ENCODE results near the gene GUCD1.
"Not testable (repeated sequence)": the region's sequence is repeated elsewhere in the genome, so short reads cannot be mapped to it uniquely, and the experiment has no call there.

The GUCD1 gene

DNA sequence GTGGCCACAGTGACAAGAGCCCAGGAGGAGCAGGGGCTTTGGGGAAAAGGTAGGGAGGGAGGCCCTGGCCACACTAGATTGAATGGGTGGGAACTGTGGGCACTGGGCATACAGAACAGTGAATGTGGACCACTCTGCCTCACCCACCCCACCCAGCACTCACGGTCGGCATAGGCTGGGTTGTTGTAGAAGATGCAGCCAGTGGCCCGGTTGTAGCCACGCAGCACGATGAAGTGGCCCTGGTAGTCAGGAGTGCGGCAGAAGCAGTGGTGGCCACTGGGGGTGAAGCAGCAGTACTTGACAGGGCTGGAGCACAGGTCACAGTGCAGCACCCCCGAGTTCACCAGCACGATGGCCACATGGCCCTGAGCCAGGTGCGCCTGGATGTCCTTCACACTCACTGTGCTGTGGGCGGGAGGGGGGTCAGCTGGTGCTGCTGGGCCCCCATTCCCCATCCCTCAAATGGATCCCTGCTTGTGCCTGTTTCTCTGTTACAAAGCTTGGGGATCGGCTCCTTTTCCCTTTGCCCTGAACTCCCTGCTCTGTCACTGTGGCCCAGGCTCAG, 11.2 kb downstream of the GUCD1 start:
- no peak for DNase-seq
- intact Hi-C loops (cut with DNase I): loop anchor here (10.0 kb wide), 1 partner anchor 51 kb away; the partner anchor contains the start of gene LRRC75B

DNA sequence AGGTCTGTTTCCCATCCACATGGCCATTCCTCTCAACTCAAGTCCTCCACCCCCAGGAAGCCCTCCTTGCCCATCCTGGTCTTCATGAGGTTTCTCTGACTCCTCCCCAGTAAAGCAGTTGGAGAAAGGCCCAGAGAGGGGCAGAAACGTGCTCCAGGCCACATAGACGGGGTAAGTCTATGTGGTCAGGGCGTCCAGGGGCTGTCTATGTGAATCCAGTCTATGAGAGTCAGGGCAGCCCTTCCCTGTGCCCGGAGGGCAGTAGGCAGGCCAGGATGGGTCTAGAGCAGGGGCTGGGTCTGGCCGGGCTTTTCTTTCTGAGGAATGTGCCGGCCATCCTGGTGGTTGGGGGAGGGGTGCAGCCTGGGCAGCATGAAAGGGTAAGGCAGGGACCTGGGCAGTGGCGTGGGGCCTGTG, 11.7 kb downstream of the GUCD1 start:
- DNase-seq: no peak
- intact Hi-C loops (cut with DNase I): loop anchor here (10.0 kb wide), 1 partner anchor 52 kb away; the partner anchor contains the start of gene LRRC75B

- intact Hi-C loops (cut with DNase I): loop anchor here (10.0 kb wide), 1 partner anchor 52 kb away; the partner anchor contains the start of gene LRRC75B
- DNase-seq: peak in 29 of 42 donors; percentile 16 to 75 (median 42)
Observed at GRCh38 chr22:24542641-24543040, 12.3 kb downstream of the GUCD1 start.

DNA sequence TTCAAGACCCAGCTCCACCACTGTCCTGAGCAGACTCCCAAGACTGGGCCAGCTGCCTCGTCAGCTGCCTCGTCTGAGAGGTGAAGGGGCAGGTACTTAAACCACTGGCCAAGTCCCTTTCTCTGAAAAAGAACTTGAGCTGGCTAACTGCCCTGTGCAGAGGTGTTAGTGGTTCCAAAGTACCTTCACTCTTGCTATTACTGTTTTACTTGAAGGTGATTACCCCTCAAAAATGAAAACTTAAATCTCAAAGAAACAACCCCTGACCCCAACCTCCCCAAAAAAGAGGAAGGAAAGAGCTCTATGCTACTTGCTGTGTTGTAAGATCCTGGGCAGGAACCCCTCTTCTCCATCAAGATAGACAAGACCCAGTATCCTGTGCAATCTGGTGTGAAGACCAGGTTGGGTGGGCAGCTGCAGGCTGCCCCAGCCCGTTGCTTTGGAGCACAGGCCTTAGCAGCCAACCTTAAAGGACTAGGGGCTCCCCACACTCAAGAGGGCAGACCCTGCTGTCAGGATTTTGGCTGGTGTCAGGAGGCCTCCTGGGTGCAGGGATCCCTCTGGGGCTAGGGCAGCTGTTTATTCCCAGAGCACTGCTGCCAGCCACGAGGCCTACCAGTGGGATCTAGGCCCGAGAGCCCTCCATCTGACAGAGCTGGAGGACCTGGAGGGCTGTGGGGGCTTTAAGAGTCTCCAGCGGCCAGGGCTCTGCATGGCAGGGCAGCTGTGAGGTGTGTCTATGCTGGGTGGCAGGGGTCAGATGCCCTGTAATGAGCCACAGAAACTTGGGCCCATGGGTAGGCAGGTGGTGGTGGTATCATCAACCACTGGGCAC, 13.0 kb downstream of the GUCD1 start:
- intact Hi-C loops (cut with DNase I): loop anchor here (10.0 kb wide), 1 partner anchor 53 kb away; the partner anchor contains the start of gene LRRC75B
- DNase-seq: no peak

GRCh38 chr22:24540470-24540869, 14.5 kb downstream of the GUCD1 start:
- intact Hi-C loops (cut with DNase I): loop anchor here (10.0 kb wide), 1 partner anchor 54 kb away; the partner anchor contains the start of gene LRRC75B
- no peak for DNase-seq

DNA sequence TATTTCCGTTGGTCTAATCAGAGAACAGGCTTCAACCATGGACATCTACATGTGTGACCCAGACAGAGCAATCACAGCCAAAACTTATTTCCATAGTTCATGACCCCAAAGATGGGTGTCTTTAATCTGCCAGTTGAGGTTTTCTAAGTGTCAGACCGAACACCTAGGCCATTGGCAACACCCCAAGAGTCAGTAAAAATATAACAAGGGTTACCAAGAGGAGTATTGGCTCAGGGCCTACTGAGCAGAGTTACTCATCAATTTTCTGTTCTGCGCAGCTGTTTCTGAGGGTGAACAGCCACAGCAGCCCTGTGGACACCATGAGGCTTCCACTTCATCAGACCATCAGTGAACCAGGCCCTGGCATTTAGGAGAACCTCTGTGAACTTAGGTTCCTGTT, 18.8 kb downstream of the GUCD1 start:
- no peak for DNase-seq
- intact Hi-C loops (cut with DNase I): no loop called here

- DNase-seq: no peak
- intact Hi-C loops (cut with DNase I): no loop called here
Observed at GRCh38 chr22:24535348-24535747, 19.6 kb downstream of the GUCD1 start.

DNA sequence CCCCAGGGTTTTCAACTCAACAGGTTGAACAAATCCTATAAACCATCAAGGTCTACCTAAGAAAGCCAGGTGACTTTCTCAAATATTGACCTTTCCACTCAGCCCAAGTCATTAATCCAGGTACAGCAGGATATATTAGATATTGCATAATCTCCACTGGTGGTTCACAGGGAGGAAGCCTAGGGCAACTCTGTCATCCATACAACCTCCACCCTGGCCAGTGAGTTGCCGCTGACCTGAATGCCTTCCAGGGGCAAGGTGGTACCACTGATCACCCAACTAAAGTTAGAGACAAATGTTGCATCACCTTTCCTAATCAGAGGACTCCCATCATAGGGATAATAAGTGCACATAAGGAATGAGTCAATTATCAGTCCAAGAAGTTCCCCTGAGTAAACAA, 22.9 kb downstream of the GUCD1 start:
- DNase-seq: no peak
- intact Hi-C loops (cut with DNase I): no loop called here

DNA sequence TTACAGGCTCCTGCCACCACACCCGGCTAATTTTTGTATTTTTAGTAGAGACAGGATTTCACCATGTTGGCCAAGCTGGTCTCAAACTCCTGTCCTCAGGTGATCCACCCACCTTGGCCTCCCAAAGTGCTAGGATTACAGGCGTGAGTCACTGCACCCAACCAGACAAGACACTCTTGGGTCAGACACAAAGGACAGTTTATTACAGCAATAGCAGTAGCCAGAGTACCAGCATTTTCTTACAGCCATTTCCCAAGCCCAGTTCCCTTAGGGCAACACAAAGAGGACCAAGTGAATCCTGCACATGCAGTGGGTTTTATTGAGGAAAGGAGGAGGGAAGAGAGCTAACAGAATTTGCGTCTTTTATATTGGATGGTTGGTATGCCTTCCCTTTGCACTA, 24.0 kb downstream of the GUCD1 start:
- intact Hi-C loops (cut with DNase I); DNase-seq: not testable (repeated sequence)

DNA sequence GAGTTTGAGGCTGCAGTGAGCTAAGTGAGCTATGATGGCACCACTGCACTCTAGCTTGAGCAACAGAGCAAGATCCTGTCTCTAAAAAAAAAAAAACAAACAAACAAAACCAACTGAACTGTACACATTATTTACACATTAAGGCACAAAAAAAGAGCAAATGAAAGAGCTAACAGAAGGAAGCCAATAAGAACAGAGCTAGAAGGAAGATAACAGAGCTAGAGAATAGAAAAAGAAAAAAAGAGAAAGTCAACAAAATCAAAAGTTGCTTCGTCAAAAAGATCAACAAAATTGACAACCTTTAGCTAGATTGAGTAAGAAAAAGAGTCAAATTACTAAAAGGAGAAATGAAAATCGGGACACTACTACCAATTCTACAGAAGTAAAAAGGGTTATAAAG, 25.0 kb downstream of the GUCD1 start:
- no peak for DNase-seq
- intact Hi-C loops (cut with DNase I): loop anchor here (10.0 kb wide), 2 partner anchors 205 to 575 kb away; no protein-coding TSS in a partner anchor

DNA sequence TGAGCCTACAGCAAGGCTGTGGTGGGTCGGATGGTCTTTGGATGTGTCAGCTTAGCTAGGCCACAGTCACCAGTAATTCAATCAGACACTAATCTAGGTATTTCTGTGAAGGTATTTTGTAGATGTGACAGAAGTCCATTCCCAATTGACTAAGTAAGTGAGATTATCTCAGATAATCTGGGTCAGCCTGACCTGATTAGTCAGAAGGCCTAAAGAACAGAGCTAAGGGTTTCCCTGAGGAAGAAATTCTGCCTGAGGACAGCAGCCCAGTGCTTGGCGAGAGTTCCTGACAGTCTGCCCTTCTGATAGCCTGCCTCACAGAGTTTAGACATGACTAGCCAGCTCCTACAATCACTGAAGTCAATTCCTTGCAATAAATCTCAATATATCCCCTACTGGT, 28.7 kb downstream of the GUCD1 start:
- DNase-seq: no peak
- intact Hi-C loops (cut with DNase I): loop anchor here (10.0 kb wide), 2 partner anchors 201 to 571 kb away; no protein-coding TSS in a partner anchor

DNA sequence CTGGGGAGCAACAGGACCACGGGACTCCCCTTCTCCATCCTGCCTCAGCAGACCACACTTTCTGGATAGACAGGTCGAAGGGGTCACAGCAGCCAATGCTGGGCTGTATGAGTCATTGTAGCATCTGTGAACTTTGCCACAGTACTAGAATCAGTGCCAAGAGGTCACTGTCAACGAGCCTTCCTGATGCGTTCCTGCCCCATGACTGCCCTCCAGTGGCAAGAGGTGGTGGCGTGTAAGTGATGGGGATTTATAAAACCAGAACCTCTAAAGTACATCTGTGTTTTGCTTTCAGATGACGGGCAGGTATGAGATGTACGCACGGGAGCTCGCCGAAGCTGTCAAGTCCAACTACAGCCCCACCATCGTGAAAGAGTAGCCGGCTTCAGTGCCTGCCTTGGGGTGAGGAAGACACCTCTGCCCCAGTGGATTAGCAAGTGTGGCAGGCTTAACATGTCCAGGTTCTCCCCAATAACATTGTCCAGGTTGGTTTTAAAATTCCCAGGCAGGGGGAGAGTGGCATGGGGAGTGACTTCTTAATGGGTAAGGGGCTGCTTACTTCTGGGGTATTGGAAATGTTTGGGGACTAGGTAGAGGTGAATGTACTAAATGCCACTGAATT, 29.4 kb downstream of the GUCD1 start:
- intact Hi-C loops (cut with DNase I): loop anchor here (10.0 kb wide), 2 partner anchors 201 to 571 kb away; no protein-coding TSS in a partner anchor
- peak in 41 of 42 donors; percentile 53 to 89 (median 74) for DNase-seq

DNA sequence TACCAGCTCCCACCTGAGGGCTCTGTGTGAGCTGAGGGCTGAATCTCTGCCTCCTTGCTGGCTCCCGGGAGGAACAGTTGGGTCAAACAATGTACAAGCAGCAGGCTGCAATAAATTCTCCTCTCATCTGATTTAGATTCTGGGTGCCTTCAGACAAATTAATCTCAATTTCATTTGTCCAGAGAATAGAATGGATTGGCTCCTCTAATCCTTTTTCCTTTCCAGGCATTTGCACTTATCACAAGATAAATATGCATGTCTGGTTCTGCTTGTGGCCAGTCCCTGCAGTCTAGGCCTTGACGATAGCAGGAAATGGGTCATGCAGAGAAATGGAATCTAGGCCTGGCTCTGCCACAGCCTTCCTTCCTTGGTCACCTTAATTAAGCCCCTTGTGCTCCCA, 31.1 kb downstream of the GUCD1 start:
- intact Hi-C loops (cut with DNase I): loop anchor here (5.0 to 10.0 kb wide), 3 partner anchors 92 to 569 kb away; no protein-coding TSS in a partner anchor
- DNase-seq: no peak

- intact Hi-C loops (cut with DNase I): loop anchor here (5.0 to 10.0 kb wide), 3 partner anchors 90 to 567 kb away; no protein-coding TSS in a partner anchor
- DNase-seq: peak in 27 of 42 donors; percentile 7 to 81 (median 46)
Observed at GRCh38 chr22:24521791-24522245, 33.1 kb downstream of the GUCD1 start.

- intact Hi-C loops (cut with DNase I): no loop called here
- no peak for DNase-seq
Observed at GRCh38 chr22:24519496-24519895, 35.4 kb downstream of the GUCD1 start.

GRCh38 chr22:24518771-24519485, 36.0 kb downstream of the GUCD1 start:
- peak in 35 of 42 donors; percentile 23 to 85 (median 50) for DNase-seq
- intact Hi-C loops (cut with DNase I): no loop called here

- no peak for DNase-seq
Observed at GRCh38 chr22:24518228-24518627, 36.7 kb downstream of the GUCD1 start.

GRCh38 chr22:24517446-24517845, 37.5 kb downstream of the GUCD1 start:
- intact Hi-C loops (cut with DNase I): no loop called here
- no peak for DNase-seq

More at GRCh38 chr22:24518228-24518627, 36.7 kb downstream of the GUCD1 start:
- intact Hi-C loops (cut with DNase I): no loop called here

DNA sequence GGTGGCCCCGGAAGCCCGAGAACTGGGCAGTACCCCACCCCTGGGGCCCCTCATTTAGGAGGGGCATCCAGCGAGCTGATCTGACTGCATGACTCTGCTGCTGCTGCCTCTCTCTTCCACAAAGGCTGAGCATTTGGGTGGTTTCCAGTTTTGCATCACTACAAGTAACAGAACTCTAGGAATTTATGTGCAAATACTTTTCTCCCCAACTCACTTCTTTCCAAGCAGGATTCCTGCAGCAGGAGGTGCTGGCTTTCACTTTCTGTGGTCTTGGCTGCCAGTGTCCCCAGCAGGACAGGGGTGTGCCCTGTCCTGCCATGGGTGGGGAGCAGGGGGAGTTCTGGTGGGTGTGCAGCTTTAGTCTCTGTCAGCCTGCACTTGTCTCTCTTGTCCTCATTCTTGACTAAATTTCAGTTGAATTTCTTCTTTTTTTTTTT, 38.6 kb downstream of the GUCD1 start:
- intact Hi-C loops (cut with DNase I): no loop called here

More for the DNA sequence above, 38.6 kb downstream of the GUCD1 start:
- peak in 5 of 42 donors; percentile 26 to 45 (median 33) for DNase-seq

Measured in head of caudate nucleus (tissue), 42 donors.